Superior temporal gyrus (tissue), 1 donor: ENCODE data around the gene SPRYD7.
"Not testable (repeated sequence)": the region's sequence is repeated elsewhere in the genome, so short reads cannot be mapped to it uniquely, and the experiment has no call there.

ENCODE experiments used
- DNase-seq: peaks from one replicate; pipeline ENCODE4 v3.0.0-alpha.2; 2016; ENCODE audit errors: extremely low spot score

The SPRYD7 gene

GRCh38 chr13:49932868-49933267 lies 3.3 kb downstream of the SPRYD7 start:
- DNase-seq: no peak

- no peak for DNase-seq
These were observed 4.1 kb downstream of the SPRYD7 start for GRCh38 chr13:49932066-49932465.

GRCh38 chr13:49927755-49928154 lies 8.4 kb downstream of the SPRYD7 start:
- DNase-seq: no peak

GRCh38 chr13:49925881-49926418 lies 10.2 kb downstream of the SPRYD7 start:
- no peak for DNase-seq

GRCh38 chr13:49922301-49922700 lies 13.8 kb downstream of the SPRYD7 start:
- no peak for DNase-seq

- not testable (repeated sequence) for DNase-seq
These were observed 15.2 kb downstream of the SPRYD7 start for GRCh38 chr13:49920969-49921368.

- not testable (repeated sequence) for DNase-seq
These were observed 18.0 kb downstream of the SPRYD7 start for GRCh38 chr13:49918106-49918505.

- DNase-seq: no peak
These were observed 21.2 kb downstream of the SPRYD7 start for GRCh38 chr13:49914947-49915346.

- DNase-seq: no peak
These were observed 27.5 kb downstream of the SPRYD7 start for GRCh38 chr13:49908637-49909036.

GRCh38 chr13:49904729-49905456 lies 31.2 kb downstream of the SPRYD7 start:
- DNase-seq: no peak

GRCh38 chr13:49898792-49899191 lies 37.3 kb downstream of the SPRYD7 start:
- no peak for DNase-seq

GRCh38 chr13:49897713-49898112 lies 38.4 kb downstream of the SPRYD7 start:
- no peak for DNase-seq

GRCh38 chr13:49895826-49896225 lies 40.3 kb downstream of the SPRYD7 start:
- no peak for DNase-seq

- no peak for DNase-seq
These were observed 42.5 kb downstream of the SPRYD7 start for GRCh38 chr13:49893591-49893990.

GRCh38 chr13:49890376-49890775 lies 45.8 kb downstream of the SPRYD7 start:
- no peak for DNase-seq

- DNase-seq: no peak
These were observed 57.5 kb downstream of the SPRYD7 start for GRCh38 chr13:49878682-49879081.

- DNase-seq: no peak
These were observed 58.4 kb downstream of the SPRYD7 start for GRCh38 chr13:49877629-49878218.

GRCh38 chr13:49874430-49874829 lies 61.7 kb downstream of the SPRYD7 start:
- DNase-seq: no peak

GRCh38 chr13:49869519-49869918 lies 66.6 kb downstream of the SPRYD7 start:
- DNase-seq: no peak

- no peak for DNase-seq
These were observed 68.3 kb downstream of the SPRYD7 start for GRCh38 chr13:49867834-49868233.

- DNase-seq: no peak
These were observed 70.9 kb downstream of the SPRYD7 start for GRCh38 chr13:49865218-49865617.

- no peak for DNase-seq
These were observed 71.6 kb downstream of the SPRYD7 start for GRCh38 chr13:49864509-49864908.
